GM23338 (cell line): Measurements from ENCODE around the gene TMTC4.

ENCODE experiments used
- CREB1 ChIP-seq: fragments of 250-450 bp; sonication (Bioruptor Pico); IDR thresholded peaks from 2 replicates; pipeline ENCODE4 v1.5.0; 2020; ENCODE audit warnings: low read depth, mild to moderate bottlenecking, moderate library complexity
- EZH2 ChIP-seq: fragments of 200-600 bp; sonication (generic); IDR thresholded peaks from one replicate; pipeline ENCODE4 v1.8.0; 2017; ENCODE audit warnings: antibody characterized with exemption, mild to moderate bottlenecking, low read depth; ENCODE audit not compliant: unreplicated experiment
- EZH2phosphoT487 ChIP-seq: fragments of 200-600 bp; sonication (generic); IDR thresholded peaks from one replicate; pipeline ENCODE4 v1.8.1; 2018; ENCODE audit warnings: antibody characterized with exemption; ENCODE audit not compliant: unreplicated experiment
- JUNB ChIP-seq: IDR thresholded peaks from one replicate; pipeline ENCODE4 v1.6.1; 2016; ENCODE audit warnings: antibody characterized with exemption; ENCODE audit not compliant: unreplicated experiment
- NANOG ChIP-seq: IDR thresholded peaks from 2 replicates; pipeline ENCODE4 v1.6.1; 2016; ENCODE audit warnings: antibody characterized with exemption, borderline replicate concordance
- POLR2AphosphoS5 ChIP-seq: IDR thresholded peaks from 2 replicates; pipeline ENCODE4 v1.6.1; 2016; ENCODE audit warnings: antibody characterized with exemption, low read depth
- STAT1 ChIP-seq: IDR thresholded peaks from one replicate; pipeline ENCODE4 v1.6.1; 2016; ENCODE audit warnings: antibody characterized with exemption; ENCODE audit not compliant: unreplicated experiment
- ZNF114 ChIP-seq: fragments of 250-450 bp; sonication (Bioruptor Pico); IDR thresholded peaks from 2 replicates; pipeline ENCODE4 v1.5.0; 2020; ENCODE audit warnings: mild to moderate bottlenecking, moderate library complexity
- ZNF331 ChIP-seq: fragments of 250-450 bp; sonication (Bioruptor Pico); IDR thresholded peaks from 2 replicates; pipeline ENCODE4 v1.5.0; 2020; ENCODE audit warnings: low read depth, mild to moderate bottlenecking, moderate library complexity
- TF ChIP-seq, protein P1 (sequence below), 2 experiments: fragments of 200-600 bp in 1 of 2; sonication (generic) in 1 of 2; conservative IDR thresholded peaks; 2 replicates each; pipeline versions ENCODE4 v1.5.1 to v1.6.1; 2016 to 2017; ENCODE audit warnings: antibody characterized with exemption in 2 of 2, low read depth in 2 of 2, mild to moderate bottlenecking in 2 of 2, moderate library complexity in 1 of 2
- TF ChIP-seq, protein P2 (sequence below): IDR thresholded peaks from one replicate; pipeline ENCODE4 v1.6.1; 2018; ENCODE audit warnings: antibody characterized with exemption; ENCODE audit not compliant: unreplicated experiment
- TF ChIP-seq, protein P3 (sequence below): IDR thresholded peaks from 2 replicates; pipeline ENCODE4 v1.6.1; 2016; ENCODE audit warnings: antibody characterized with exemption

DNA sequence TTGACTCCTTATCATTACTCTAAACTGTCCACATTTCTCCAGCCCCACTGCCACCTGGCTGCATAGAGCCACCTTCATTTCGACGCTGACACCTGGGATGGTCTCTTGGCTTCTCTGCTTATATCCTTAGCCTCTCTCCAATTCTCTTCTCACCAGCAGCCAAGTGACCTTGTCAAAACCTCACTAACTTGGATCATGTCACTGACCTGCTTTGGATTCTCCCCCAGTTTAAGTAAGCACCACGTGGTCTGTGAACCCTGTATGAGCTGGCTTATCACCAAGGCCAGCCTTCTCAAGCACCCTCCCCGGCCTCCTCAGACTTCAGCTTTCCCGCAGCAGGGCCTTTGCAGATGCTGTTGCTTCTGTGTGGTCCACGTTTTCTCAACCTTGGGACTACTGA is 73.7 kb downstream of the TMTC4 start:
- TF ChIP-seq JUNB = no peak
- TF ChIP-seq STAT1 = no peak
- TF ChIP-seq, protein P1, sequence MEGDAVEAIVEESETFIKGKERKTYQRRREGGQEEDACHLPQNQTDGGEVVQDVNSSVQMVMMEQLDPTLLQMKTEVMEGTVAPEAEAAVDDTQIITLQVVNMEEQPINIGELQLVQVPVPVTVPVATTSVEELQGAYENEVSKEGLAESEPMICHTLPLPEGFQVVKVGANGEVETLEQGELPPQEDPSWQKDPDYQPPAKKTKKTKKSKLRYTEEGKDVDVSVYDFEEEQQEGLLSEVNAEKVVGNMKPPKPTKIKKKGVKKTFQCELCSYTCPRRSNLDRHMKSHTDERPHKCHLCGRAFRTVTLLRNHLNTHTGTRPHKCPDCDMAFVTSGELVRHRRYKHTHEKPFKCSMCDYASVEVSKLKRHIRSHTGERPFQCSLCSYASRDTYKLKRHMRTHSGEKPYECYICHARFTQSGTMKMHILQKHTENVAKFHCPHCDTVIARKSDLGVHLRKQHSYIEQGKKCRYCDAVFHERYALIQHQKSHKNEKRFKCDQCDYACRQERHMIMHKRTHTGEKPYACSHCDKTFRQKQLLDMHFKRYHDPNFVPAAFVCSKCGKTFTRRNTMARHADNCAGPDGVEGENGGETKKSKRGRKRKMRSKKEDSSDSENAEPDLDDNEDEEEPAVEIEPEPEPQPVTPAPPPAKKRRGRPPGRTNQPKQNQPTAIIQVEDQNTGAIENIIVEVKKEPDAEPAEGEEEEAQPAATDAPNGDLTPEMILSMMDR (conservative IDR thresholded peaks at IDR 0.05; ENCODE audit: low read depth in 2 of 2) = no peak
- TF ChIP-seq EZH2phosphoT487 = no peak
- TF ChIP-seq, protein P2, sequence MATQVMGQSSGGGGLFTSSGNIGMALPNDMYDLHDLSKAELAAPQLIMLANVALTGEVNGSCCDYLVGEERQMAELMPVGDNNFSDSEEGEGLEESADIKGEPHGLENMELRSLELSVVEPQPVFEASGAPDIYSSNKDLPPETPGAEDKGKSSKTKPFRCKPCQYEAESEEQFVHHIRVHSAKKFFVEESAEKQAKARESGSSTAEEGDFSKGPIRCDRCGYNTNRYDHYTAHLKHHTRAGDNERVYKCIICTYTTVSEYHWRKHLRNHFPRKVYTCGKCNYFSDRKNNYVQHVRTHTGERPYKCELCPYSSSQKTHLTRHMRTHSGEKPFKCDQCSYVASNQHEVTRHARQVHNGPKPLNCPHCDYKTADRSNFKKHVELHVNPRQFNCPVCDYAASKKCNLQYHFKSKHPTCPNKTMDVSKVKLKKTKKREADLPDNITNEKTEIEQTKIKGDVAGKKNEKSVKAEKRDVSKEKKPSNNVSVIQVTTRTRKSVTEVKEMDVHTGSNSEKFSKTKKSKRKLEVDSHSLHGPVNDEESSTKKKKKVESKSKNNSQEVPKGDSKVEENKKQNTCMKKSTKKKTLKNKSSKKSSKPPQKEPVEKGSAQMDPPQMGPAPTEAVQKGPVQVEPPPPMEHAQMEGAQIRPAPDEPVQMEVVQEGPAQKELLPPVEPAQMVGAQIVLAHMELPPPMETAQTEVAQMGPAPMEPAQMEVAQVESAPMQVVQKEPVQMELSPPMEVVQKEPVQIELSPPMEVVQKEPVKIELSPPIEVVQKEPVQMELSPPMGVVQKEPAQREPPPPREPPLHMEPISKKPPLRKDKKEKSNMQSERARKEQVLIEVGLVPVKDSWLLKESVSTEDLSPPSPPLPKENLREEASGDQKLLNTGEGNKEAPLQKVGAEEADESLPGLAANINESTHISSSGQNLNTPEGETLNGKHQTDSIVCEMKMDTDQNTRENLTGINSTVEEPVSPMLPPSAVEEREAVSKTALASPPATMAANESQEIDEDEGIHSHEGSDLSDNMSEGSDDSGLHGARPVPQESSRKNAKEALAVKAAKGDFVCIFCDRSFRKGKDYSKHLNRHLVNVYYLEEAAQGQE = no peak
- no peak for TF ChIP-seq EZH2
- no peak for TF ChIP-seq CREB1
- no peak for TF ChIP-seq NANOG
- TF ChIP-seq POLR2AphosphoS5 = no peak
- TF ChIP-seq, protein P3, sequence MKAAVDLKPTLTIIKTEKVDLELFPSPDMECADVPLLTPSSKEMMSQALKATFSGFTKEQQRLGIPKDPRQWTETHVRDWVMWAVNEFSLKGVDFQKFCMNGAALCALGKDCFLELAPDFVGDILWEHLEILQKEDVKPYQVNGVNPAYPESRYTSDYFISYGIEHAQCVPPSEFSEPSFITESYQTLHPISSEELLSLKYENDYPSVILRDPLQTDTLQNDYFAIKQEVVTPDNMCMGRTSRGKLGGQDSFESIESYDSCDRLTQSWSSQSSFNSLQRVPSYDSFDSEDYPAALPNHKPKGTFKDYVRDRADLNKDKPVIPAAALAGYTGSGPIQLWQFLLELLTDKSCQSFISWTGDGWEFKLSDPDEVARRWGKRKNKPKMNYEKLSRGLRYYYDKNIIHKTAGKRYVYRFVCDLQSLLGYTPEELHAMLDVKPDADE = no peak
- TF ChIP-seq ZNF331 (CRISPR knock-in tag) = no peak
- no peak for TF ChIP-seq ZNF114
